GDM1 (cell line): ENCODE data around the gene TBL1Y.
"Not testable (repeated sequence)": the region's sequence is repeated elsewhere in the genome, so short reads cannot be mapped to it uniquely, and the experiment has no call there.

Experiments used
- DNase-seq: peaks from one replicate; lab custom pipeline; 2025; lab: John Stamatoyannopoulos, UW

The TBL1Y gene

GRCh38 chrY:6910372-6911252 lies at the start of gene TBL1Y:
Gene TBL1Y, plus strand, starts transcription at chrY:6910697. Its CDS starts 114,388 bp downstream, at chrY:7025085.
- DNase-seq = no peak

- DNase-seq = no peak
Observed at GRCh38 chrY:6894496-6894895, 16.0 kb upstream of the TBL1Y start.

- DNase-seq = no peak
Observed at GRCh38 chrY:6895236-6895635, 15.3 kb upstream of the TBL1Y start.

- DNase-seq = not testable (repeated sequence)
Observed at GRCh38 chrY:6902116-6902515, 8.4 kb upstream of the TBL1Y start.

GRCh38 chrY:6907591-6907990 lies 2.9 kb upstream of the TBL1Y start:
- DNase-seq = no peak

GRCh38 chrY:6908021-6908420 lies 2.5 kb upstream of the TBL1Y start:
- not testable (repeated sequence) for DNase-seq

GRCh38 chrY:6909118-6909521 lies 1.4 kb upstream of the TBL1Y start:
- no peak for DNase-seq

- DNase-seq = no peak
Observed at GRCh38 chrY:6909856-6910255, 641 bp upstream of the TBL1Y start.

GRCh38 chrY:6911253-6911881 lies 870 bp downstream of the TBL1Y start, which contains the start of gene AMELY:
Gene AMELY, minus strand, starts transcription at chrY:6911752. Its CDS starts 39,144 bp downstream, at chrY:6872608.
- DNase-seq = no peak

GRCh38 chrY:6913362-6913761 lies 2.9 kb downstream of the TBL1Y start:
- DNase-seq = no peak

GRCh38 chrY:6921061-6921460 lies 10.6 kb downstream of the TBL1Y start:
- DNase-seq = no peak

- DNase-seq = no peak
Observed at GRCh38 chrY:6928265-6928664, 17.8 kb downstream of the TBL1Y start.

GRCh38 chrY:6929237-6929636 lies 18.7 kb downstream of the TBL1Y start:
- DNase-seq = no peak

GRCh38 chrY:6931779-6932396 lies 21.4 kb downstream of the TBL1Y start:
- no peak for DNase-seq

- no peak for DNase-seq
Observed at GRCh38 chrY:6935497-6935896, 25.0 kb downstream of the TBL1Y start.

- no peak for DNase-seq
Observed at GRCh38 chrY:6947695-6948094, 37.2 kb downstream of the TBL1Y start.

GRCh38 chrY:6948378-6948777 lies 37.9 kb downstream of the TBL1Y start:
- DNase-seq = no peak

- DNase-seq = no peak
Observed at GRCh38 chrY:6949947-6950346, 39.5 kb downstream of the TBL1Y start.

GRCh38 chrY:6964732-6965131 lies 54.2 kb downstream of the TBL1Y start:
- no peak for DNase-seq

GRCh38 chrY:6966521-6966920 lies 56.0 kb downstream of the TBL1Y start:
- DNase-seq = no peak

GRCh38 chrY:6967736-6968135 lies 57.2 kb downstream of the TBL1Y start:
- no peak for DNase-seq

GRCh38 chrY:6968191-6968590 lies 57.7 kb downstream of the TBL1Y start:
- no peak for DNase-seq
